GM12872 (cell line): ENCODE results near the gene MAP2K6.

ENCODE experiments used
- TF ChIP-seq, protein P1 (sequence below): IDR thresholded peaks from 3 replicates; pipeline ENCODE4 v1.5.1; 2011; ENCODE audit warnings: low read depth, mild to moderate bottlenecking, low read length, moderate library complexity; ENCODE audit not compliant: insufficient read depth

The MAP2K6 gene

GRCh38 chr17:69500911-69501429 is 86.5 kb downstream of the MAP2K6 start:
- TF ChIP-seq, protein P1, sequence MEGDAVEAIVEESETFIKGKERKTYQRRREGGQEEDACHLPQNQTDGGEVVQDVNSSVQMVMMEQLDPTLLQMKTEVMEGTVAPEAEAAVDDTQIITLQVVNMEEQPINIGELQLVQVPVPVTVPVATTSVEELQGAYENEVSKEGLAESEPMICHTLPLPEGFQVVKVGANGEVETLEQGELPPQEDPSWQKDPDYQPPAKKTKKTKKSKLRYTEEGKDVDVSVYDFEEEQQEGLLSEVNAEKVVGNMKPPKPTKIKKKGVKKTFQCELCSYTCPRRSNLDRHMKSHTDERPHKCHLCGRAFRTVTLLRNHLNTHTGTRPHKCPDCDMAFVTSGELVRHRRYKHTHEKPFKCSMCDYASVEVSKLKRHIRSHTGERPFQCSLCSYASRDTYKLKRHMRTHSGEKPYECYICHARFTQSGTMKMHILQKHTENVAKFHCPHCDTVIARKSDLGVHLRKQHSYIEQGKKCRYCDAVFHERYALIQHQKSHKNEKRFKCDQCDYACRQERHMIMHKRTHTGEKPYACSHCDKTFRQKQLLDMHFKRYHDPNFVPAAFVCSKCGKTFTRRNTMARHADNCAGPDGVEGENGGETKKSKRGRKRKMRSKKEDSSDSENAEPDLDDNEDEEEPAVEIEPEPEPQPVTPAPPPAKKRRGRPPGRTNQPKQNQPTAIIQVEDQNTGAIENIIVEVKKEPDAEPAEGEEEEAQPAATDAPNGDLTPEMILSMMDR = no peak

GRCh38 chr17:69501591-69502468 is 87.3 kb downstream of the MAP2K6 start:
- TF ChIP-seq, protein P1 = 0 out of 3 replicates have a peak, but pooled peaks have one; percentile 20

GRCh38 chr17:69503711-69504110 is 89.2 kb downstream of the MAP2K6 start:
- TF ChIP-seq, protein P1 = no peak

DNA sequence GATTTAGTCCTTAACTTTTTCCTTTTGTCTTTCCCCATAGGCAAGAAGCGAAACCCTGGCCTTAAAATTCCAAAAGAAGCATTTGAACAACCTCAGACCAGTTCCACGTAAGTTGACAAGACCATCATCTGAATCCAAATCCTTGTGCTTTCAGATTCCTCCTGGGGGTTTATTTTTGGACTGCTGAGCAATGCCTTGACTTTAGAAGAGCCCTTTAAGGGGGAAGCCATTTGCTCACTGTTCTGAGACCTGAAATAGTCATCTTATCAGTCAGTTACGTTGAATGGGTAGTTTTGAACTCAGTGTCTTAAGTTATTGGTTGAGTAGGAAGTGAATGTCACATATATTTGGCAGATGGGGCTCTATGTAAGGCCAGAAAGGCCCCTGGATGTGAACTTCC is 91.2 kb downstream of the MAP2K6 start:
- TF ChIP-seq, protein P1 = no peak

DNA sequence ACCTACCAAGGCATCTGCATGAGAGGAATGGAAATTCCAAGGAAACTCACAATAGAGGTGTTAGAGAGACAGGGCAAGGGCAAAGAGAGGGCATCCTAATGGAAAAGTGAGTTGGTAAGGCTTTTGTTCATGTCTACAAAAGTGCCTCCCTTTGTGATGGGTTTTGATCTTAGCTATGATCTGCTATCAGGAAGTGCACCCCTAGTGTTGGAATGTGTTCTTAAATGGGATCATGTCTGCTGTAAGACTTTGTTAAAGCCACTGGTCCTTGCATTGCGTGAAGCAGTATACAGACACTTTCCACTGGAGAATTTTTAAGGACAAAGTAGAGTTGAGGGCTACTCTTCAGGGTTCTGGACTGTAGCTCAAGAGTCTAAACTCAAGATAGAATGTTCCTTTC is 92.0 kb downstream of the MAP2K6 start:
- TF ChIP-seq, protein P1 = peak; percentile 45; the same call in 2 of the 3 replicates

DNA sequence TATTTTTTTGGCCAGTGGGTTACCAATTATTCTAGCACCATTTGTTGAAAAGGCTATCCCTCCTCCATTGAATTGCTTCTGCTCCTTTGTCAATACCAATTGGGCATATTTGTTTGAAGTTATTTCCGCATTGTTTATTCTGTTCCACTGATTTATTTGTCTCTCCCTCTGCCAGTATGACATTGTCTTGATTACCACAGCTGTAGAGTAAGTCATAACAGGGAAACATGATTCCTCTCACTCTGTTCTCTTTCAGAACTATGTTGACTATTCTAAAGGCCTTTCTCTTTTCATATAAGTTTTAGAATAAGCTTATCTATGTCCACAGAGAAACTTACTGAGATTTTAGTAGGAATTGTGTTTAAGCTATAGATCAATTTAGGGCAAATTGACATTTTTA is 94.3 kb downstream of the MAP2K6 start:
- TF ChIP-seq, protein P1 = no peak

GRCh38 chr17:69511250-69511649 is 96.8 kb downstream of the MAP2K6 start:
- TF ChIP-seq, protein P1 = no peak
